Coronary artery (tissue), 2 donors: ENCODE data around the gene UPK1A.

ENCODE experiments used
- DNase-seq: peaks from one replicate; pipeline ENCODE4 v3.0.0-alpha.2; 2017; ENCODE audit warnings: low spot score
- H3K27ac ChIP-seq, 2 donors: fragments of 200-600 bp; sonication (generic); one replicate each; pipeline ENCODE4 v1.5.1; 2016 to 2019
- H3K4me3 ChIP-seq: fragments of 200-600 bp; sonication (generic); 2 replicates; pipeline ENCODE4 v1.5.1; 2016; ENCODE audit warnings: mild to moderate bottlenecking, moderate library complexity
- CTCF ChIP-seq: fragments of 200-600 bp; sonication (generic); IDR thresholded peaks from one replicate; pipeline ENCODE4 v1.5.1; 2019; ENCODE audit warnings: antibody characterized with exemption

UPK1A gene

GRCh38 chr19:35657904-35658700, 8.2 kb upstream of the UPK1A start:
- TF ChIP-seq CTCF = no peak
- DNase-seq = no peak
- Histone ChIP-seq H3K27ac (no peak overlapping the region), H3K4me3 (no peak overlapping the region)

GRCh38 chr19:35661995-35662340, 4.3 kb upstream of the UPK1A start:
- Histone ChIP-seq H3K4me3 (no peak overlapping the region), H3K27ac (no peak overlapping the region)
- TF ChIP-seq CTCF = no peak
- no peak for DNase-seq

- no peak for TF ChIP-seq CTCF
- Histone ChIP-seq H3K4me3 (no peak overlapping the region), H3K27ac (no peak overlapping the region)
- DNase-seq = no peak
Measured at GRCh38 chr19:35663981-35664380, 2.3 kb upstream of the UPK1A start.

- Histone ChIP-seq H3K4me3 (no peak overlapping the region), H3K27ac (no peak overlapping the region)
- no peak for TF ChIP-seq CTCF
- no peak for DNase-seq
Measured at GRCh38 chr19:35665157-35665556, 1.2 kb upstream of the UPK1A start.

GRCh38 chr19:35665604-35666003, 713 bp upstream of the UPK1A start:
- no peak overlapping the region for H3K4me3 ChIP-seq
- H3K27ac ChIP-seq = no peak overlapping the region
- TF ChIP-seq CTCF = no peak

GRCh38 chr19:35669566-35669965, 3.2 kb downstream of the UPK1A start:
- Histone ChIP-seq H3K27ac (no peak overlapping the region), H3K4me3 (no peak overlapping the region)
- no peak for DNase-seq
- no peak for TF ChIP-seq CTCF

More at GRCh38 chr19:35665604-35666003, 713 bp upstream of the UPK1A start:
- no peak for DNase-seq

GRCh38 chr19:35669974-35670373, 3.7 kb downstream of the UPK1A start:
- H3K27ac ChIP-seq = no peak overlapping the region
- DNase-seq = no peak
- no peak overlapping the region for H3K4me3 ChIP-seq
- TF ChIP-seq CTCF = no peak
